Measurements from ENCODE around the gene EME1.

- TF ChIP-seq CTCF (conservative IDR thresholded peaks at IDR 0.05; ENCODE audit: low read depth, low read length) (no peak), EZH2 (IDR thresholded peaks at IDR 0.05; ENCODE audit: borderline replicate concordance, low read depth, low read length, poor library complexity, severe bottlenecking) (no peak)
Measured at GRCh38 chr17:50356418-50356817, 16.6 kb upstream of the EME1 start.

All from A673 (cell line).